Measurements from ENCODE around the gene PCGF3. TPM values are rescaled to one million over a fixed set of nuclear protein-coding genes. Genes with fewer than 3 reads are reported as not detected.
"Not testable (repeated sequence)": the region's sequence is repeated elsewhere in the genome, so short reads cannot be mapped to it uniquely, and the experiment has no call there.

PCGF3 gene
- total RNA-seq, 1 donor from 2014 or later: 124 TPM

DNA sequence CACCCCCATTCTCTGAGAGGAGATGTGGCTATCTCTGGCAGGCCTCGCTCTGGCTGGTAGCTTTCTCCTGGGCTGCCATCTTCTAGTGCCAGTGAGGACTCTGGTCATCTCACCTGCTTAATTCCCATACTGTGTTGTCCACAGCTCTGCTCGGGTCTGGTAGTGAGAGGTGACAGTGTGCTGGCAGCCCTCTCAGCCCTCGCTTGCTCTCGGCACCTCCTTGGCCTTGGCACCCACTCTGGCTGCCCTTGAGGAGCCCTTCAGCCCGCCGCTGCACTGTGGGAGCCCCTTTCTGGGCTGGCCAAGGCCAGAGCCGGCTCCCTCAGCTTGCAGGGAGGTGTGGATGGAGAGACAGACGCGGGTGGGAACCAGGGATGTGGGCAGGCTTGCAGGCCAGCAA is 67.6 kb downstream of the PCGF3 start:
- no peak for DNase-seq (ENCODE audit: low spot score in 2 of 2)
- peaks cover 67 to 93% of the 10 kb centered on the region in 2 donors for H3K36me3 ChIP-seq
- no peak overlapping the region for H3K4me3 ChIP-seq
- intact Hi-C loops (cut with DNase I): no loop called here
- H3K27me3 ChIP-seq: no peaks in the 10 kb centered on the region
- TF ChIP-seq, protein P1, sequence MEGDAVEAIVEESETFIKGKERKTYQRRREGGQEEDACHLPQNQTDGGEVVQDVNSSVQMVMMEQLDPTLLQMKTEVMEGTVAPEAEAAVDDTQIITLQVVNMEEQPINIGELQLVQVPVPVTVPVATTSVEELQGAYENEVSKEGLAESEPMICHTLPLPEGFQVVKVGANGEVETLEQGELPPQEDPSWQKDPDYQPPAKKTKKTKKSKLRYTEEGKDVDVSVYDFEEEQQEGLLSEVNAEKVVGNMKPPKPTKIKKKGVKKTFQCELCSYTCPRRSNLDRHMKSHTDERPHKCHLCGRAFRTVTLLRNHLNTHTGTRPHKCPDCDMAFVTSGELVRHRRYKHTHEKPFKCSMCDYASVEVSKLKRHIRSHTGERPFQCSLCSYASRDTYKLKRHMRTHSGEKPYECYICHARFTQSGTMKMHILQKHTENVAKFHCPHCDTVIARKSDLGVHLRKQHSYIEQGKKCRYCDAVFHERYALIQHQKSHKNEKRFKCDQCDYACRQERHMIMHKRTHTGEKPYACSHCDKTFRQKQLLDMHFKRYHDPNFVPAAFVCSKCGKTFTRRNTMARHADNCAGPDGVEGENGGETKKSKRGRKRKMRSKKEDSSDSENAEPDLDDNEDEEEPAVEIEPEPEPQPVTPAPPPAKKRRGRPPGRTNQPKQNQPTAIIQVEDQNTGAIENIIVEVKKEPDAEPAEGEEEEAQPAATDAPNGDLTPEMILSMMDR (IDR thresholded peaks at IDR 0.05): no peak
- H3K4me1 ChIP-seq: no peaks in the 10 kb centered on the region
- H3K9me3 ChIP-seq: peaks cover 40 to 91% of the 10 kb centered on the region in 2 donors
- H3K27ac ChIP-seq: no peak overlapping the region

DNA sequence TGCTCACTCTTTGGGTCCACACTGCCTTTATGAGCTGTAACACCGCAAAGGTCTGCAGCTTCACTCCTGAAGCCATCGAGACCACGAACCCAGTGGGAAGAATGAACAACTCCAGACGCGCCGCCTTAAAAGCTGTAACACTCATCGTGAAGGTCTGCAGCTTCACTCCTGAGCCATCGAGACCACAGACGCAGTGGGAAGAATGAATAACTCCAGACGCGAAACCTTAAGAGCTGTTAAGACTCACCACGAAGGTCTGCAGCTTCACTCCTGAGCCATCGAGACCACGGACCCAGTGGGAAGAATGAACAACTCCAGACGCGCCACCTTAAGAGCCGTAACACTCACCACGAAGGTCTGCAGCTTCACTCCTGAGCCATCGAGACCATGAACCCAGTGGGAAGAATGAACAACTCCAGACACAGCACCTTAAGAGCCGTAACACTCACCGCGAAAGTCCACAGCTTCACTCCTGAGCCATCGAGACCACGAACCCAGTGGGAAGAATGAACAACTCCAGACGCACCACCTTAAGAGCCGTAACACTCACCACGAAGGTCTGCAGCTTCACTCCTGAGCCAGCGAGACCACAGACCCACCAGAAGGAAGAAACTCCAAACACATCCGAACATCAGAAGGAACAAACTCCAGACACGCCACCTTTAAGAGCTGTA is 68.9 kb downstream of the PCGF3 start:
- H3K36me3 ChIP-seq: peaks cover 72 to 93% of the 10 kb centered on the region in 2 donors

DNA sequence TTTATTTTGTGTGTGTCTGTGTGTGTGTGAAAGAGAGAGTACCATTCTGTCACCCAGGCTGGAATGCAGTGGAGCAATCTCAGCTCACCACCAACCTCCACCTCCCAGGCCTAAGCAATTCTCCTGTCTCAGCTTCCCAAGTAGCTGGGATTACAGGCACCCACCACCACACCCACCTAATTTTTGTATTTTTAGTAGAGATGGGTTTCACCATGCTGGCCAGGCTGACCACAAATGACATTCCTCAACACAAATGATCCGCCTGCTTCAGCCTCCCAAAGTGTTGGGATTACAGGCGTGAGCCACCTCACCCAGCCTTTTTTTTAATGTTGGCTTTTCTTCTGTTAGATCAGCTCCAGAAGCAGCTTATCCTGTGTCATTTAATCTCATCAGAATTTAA is 69.9 kb downstream of the PCGF3 start:
- H3K4me1 ChIP-seq; H3K27me3 ChIP-seq; intact Hi-C loops (cut with DNase I); DNase-seq (ENCODE audit: low spot score in 2 of 2); H3K4me3 ChIP-seq; H3K27ac ChIP-seq: not testable (repeated sequence)
- Histone ChIP-seq H3K9me3 (peaks cover 27 to 84% of the 10 kb centered on the region in 2 donors), H3K36me3 (peaks cover 72 to 93% of the 10 kb centered on the region in 2 donors)

More for the DNA sequence above, 68.9 kb downstream of the PCGF3 start:
- H3K27me3 ChIP-seq; H3K4me1 ChIP-seq; H3K4me3 ChIP-seq; DNase-seq (ENCODE audit: low spot score in 2 of 2); H3K27ac ChIP-seq; intact Hi-C loops (cut with DNase I): not testable (repeated sequence)
- H3K9me3 ChIP-seq: peaks cover 32 to 88% of the 10 kb centered on the region in 2 donors

DNA sequence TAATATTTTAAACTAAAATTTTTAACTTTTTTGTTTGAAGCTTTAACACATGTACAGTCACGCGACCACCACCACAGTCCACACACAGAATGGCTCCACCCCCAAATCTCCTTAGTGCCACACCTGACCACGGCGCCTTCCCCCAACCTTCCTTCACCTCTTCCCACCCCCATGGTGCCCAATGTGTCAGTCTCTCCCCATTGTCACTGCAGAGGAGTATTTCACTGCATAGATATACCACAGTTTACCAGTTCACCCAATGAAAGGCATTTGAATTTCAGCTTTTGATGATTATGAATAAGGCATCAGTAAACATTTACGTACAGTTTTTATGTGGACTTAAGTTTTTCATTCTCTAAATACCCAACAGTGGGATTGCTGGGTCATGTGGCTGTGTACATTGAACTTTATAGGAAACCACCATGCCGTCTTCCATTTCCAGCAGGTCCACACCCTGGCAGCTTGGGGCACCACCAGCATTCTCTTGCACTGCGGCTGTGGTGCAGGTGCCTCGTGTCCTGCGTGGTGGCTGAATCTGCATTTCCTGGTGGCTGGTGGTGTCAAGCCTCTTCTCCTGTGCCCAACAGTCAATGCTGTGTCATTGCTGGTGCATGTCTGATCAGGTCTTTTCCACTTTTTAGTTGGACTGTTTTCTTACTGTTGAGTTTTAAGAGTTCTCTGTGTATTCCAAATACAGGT is 71.3 kb downstream of the PCGF3 start:
- H3K27me3 ChIP-seq: no peaks in the 10 kb centered on the region
- peaks cover 23 to 70% of the 10 kb centered on the region in 2 donors for H3K9me3 ChIP-seq
- TF ChIP-seq, protein P1 (IDR thresholded peaks at IDR 0.05): no peak
- peaks cover 0 to 10% of the 10 kb centered on the region in 2 donors for H3K4me1 ChIP-seq
- intact Hi-C loops (cut with DNase I): no loop called here
- no peak for DNase-seq (ENCODE audit: low spot score in 2 of 2)
- peaks cover 69 to 80% of the 10 kb centered on the region in 2 donors for H3K36me3 ChIP-seq
- no peak overlapping the region for H3K27ac ChIP-seq
- no peak overlapping the region for H3K4me3 ChIP-seq

DNA sequence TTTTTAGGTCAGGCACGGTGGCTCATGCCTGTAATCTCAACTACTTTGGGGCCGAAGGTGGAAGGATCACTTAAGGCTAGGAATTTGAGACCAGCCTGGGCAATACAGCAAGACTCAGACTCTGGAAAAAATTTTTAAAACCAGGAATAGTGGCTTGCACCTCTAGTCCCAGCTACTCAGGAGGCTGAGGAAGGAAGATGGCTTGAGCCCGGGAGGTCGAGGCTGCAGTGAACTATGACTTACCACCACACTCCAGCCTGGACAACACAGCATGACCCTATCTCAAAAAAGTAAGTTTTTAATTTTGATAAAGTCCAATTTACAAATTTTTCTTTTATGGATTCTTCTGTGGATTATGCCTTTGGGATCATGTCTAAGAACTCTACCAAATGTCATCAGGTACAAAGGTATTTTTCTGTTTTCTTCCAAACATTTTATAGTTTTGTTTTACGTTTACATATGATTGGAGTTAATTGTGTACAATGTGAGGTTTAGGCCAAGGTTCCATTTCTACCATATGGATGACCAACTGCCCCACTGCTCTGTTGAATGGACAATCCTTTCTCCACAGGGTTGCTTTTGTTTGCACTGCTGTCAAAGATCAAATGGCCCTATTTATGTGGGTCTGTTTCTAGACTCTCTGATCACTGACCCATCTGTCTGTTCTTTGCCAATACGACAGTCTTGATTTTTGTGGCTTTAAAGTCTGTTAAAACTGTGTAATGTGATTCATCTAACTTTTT is 72.1 kb downstream of the PCGF3 start:
- TF ChIP-seq, protein P1 (IDR thresholded peaks at IDR 0.05): no peak
- Histone ChIP-seq H3K27me3 (no peaks in the 10 kb centered on the region), H3K36me3 (peaks cover 68 to 75% of the 10 kb centered on the region in 2 donors), H3K4me1 (peaks cover 0 to 15% of the 10 kb centered on the region in 2 donors), H3K27ac (no peak overlapping the region), H3K9me3 (peaks cover 22 to 62% of the 10 kb centered on the region in 2 donors), H3K4me3 (no peak overlapping the region)
- no peak for DNase-seq (ENCODE audit: low spot score in 2 of 2)
- intact Hi-C loops (cut with DNase I): no loop called here

DNA sequence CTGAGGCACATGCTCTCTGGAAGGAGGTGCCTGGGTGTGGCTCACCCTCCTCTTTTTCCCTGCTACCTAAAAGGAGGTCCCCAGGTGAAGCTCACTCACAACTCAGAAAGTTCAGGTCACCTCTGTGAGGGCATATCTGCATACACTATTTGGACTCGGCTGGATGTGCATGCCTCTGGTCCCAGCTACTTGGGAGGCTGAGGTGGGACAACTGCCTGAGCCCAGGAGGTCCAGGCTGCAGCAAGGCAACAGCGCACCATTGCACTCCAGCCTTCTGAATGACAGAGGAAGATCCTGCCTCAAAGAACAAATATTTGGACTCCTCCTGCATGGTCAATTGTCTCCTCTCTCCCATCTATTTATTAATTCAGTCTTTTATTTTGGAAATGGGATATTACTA is 73.9 kb downstream of the PCGF3 start:
- Histone ChIP-seq H3K9me3 (peaks cover 7 to 44% of the 10 kb centered on the region in 2 donors), H3K4me3 (no peak overlapping the region), H3K27ac (no peak overlapping the region), H3K4me1 (peaks cover 0 to 18% of the 10 kb centered on the region in 2 donors), H3K36me3 (peaks cover 52 to 56% of the 10 kb centered on the region in 2 donors), H3K27me3 (no peaks in the 10 kb centered on the region)
- intact Hi-C loops (cut with DNase I): no loop called here
- TF ChIP-seq, protein P1 (IDR thresholded peaks at IDR 0.05): no peak
- DNase-seq (ENCODE audit: low spot score in 2 of 2): no peak

DNA sequence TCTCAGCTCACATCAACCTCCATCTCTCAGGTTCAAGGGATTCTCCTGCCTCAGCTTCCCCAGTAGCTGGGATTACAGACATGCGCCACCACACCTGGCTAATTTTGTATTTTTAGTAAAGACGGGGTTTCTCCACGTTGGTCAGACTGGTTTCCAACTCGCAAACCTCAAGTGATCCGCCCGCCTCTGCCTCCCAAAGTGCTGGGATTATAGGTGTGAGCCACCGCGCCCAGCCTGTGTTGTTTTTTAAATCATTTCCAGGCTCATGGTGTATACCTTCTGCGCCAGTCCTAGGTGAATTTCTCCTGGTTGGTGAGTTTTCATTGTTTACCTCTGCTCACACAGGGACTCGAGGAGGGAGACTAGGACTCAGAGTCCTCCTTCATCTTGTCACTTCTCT is 74.6 kb downstream of the PCGF3 start:
- not testable (repeated sequence) for DNase-seq (ENCODE audit: low spot score in 2 of 2); H3K27me3 ChIP-seq
- Histone ChIP-seq H3K4me1 (peaks cover 0 to 19% of the 10 kb centered on the region in 2 donors), H3K27ac (peak overlapping the region; percentile 89 to 94), H3K4me3 (peak overlapping the region; percentile 87 to 97), H3K36me3 (peaks cover 45 to 49% of the 10 kb centered on the region in 2 donors), H3K9me3 (peaks cover 7 to 37% of the 10 kb centered on the region in 2 donors)
- intact Hi-C loops (cut with DNase I): loop anchor here (2.0 to 5.0 kb wide), 5 partner anchors 153 to 1482 kb away; partner anchors contain the start of genes GAK, MXD4, PIGG and TMEM175

Measured in ascending aorta (tissue), 2 donors.